Measurements from ENCODE around the gene TMEM61.

Gene TMEM61

GRCh38 chr1:55040083-55040932 lies 59.9 kb downstream of the TMEM61 start:
- no peak for DNase-seq

- DNase-seq, result no peak
Measured at GRCh38 chr1:55040933-55041494, 60.6 kb downstream of the TMEM61 start.

GRCh38 chr1:55041613-55042012 lies 61.2 kb downstream of the TMEM61 start:
- no peak for DNase-seq
